Activated gamma-delta T cell treated with anti-CD3 and anti-CD28 coated beads, Interleukin-2, amount 50 U/mL, for 16 hours (primary cell): ENCODE results near the gene AP1AR.
A peak's percentile ranks its signal among the peaks of the same experiment; 100 is the strongest.
"Not testable (repeated sequence)": the region's sequence is repeated elsewhere in the genome, so short reads cannot be mapped to it uniquely, and the experiment has no call there.

Experiments
- DNase-seq: peaks from one replicate; pipeline ENCODE4 v3.0.0-alpha.2; 2020; ENCODE audit warnings: low read depth

The AP1AR gene, protein sequence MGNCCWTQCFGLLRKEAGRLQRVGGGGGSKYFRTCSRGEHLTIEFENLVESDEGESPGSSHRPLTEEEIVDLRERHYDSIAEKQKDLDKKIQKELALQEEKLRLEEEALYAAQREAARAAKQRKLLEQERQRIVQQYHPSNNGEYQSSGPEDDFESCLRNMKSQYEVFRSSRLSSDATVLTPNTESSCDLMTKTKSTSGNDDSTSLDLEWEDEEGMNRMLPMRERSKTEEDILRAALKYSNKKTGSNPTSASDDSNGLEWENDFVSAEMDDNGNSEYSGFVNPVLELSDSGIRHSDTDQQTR

DNA sequence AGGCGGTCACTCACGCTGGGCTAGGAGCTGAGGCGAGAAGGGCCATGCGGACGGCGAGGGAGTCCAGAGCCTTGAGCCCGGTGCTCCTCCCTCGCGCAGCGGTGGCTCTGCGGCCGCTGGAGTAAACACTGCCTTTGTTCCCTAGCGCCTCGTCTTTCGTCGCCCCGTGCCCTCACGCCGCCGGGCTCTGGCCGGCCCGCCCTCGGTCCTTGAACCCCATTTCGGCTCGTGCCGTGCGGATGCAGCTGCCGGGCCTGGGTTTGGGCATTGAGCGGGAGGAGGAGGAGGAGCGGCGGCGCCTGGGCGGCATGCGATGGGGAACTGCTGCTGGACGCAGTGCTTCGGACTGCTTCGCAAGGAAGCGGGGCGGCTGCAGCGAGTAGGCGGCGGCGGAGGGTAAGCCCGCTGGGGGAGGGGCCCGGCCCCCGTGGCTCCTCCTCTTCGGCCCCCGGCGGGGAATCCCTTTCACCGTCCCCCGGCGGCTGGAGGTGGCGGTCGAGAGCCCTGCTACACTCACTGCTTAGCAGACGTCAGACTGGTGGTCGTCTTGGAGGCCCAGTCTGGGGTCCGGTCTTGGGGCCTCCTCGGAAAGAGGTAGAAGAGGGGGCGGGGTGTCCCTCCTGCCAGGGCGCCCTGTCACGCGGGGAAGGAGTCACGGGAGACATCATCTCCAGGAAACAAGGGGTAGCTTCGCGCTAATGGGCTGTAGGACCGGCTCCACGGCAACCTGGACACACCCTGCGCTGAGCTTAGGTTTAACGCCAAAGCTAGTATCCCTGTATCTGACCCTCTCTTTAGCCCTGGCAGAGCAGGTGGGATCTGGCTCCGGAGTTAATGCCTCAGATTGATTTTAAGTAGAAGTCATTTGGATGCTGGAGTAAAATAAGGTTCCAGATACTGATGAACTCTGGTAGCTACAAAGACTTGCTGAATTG lies at the start of gene AP1AR:
Gene AP1AR, plus strand, starts transcription at position 9 of the 935 bp plus-strand sequence. Its CDS starts 305 bp downstream, at position 314.
- DNase-seq, result peak; percentile 71

DNA sequence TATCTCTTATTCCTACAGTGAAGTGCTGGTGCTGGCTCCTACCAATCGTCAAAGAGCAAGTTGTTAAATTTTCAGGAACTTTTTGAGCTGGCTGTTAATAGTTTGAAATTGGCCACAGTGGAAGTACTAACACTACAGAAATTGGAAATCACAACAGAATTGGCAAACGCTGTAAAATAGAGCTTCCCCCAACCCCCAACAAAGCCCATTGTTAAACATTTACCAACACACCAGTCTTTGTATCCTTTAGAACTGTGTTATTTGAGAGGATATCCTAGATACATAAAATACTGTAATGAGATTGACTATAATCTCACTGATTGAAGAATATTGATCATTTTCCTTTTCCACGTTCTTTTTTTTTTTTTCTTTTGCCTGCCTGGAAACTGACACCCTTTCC lies 49.0 kb upstream of the AP1AR start:
- no peak for DNase-seq

DNA sequence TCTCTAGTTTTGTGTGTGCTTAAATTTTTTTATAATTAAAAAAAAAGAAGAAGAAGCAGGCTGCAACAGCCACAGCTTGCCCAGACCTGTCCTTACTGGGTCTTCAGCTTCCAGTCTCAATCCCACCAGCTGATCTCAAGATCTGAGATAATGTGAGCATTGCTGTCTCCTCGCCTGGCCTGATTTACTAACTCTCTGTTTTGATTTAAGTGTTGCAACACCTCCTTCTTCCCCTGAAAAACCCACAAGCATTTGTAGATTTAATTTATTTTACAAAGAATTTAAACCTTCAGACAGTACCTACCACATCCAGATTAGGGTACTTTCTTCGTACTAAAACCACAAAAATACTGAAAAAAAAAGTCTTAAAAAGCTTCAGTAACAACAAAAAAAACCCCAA lies 48.3 kb upstream of the AP1AR start:
- DNase-seq, result no peak

DNA sequence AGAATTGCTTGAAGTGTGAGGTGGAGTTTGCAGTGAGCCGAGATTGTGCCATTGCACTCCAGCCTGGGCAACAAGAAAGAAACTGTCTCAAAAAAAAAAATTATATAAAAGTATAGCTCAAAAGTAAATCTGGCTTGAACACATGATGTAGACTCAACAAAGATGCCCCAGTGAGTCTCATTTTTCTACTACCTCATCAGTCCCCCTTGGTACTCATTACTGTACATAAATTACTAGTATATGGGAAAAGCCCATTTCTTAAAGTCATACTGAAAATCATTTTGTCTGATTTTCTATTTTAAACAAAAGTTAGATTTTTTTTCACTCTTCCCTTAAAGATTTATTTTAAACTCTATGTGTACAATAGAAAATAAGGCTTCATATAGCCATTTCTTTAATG lies 47.1 kb upstream of the AP1AR start:
- no peak for DNase-seq

DNA sequence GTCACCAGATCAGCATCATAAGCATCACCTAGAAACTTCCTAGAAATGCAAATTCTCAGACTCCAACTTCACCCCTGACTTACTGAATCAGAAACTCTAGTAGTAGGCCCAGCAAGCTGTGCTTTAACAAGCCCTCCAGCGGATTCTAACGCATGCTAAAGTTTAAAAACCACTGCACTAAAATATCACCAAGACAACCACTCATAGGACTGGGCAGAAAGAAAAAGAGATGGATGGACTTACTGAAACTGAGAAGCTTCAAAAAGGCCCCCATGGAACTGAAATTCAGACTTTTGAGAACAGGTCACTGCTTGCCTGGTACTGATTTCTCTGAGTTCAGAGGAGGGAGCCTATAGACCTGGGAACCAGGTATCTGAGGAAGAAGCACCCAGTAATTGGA lies 46.3 kb upstream of the AP1AR start:
- no peak for DNase-seq

DNA sequence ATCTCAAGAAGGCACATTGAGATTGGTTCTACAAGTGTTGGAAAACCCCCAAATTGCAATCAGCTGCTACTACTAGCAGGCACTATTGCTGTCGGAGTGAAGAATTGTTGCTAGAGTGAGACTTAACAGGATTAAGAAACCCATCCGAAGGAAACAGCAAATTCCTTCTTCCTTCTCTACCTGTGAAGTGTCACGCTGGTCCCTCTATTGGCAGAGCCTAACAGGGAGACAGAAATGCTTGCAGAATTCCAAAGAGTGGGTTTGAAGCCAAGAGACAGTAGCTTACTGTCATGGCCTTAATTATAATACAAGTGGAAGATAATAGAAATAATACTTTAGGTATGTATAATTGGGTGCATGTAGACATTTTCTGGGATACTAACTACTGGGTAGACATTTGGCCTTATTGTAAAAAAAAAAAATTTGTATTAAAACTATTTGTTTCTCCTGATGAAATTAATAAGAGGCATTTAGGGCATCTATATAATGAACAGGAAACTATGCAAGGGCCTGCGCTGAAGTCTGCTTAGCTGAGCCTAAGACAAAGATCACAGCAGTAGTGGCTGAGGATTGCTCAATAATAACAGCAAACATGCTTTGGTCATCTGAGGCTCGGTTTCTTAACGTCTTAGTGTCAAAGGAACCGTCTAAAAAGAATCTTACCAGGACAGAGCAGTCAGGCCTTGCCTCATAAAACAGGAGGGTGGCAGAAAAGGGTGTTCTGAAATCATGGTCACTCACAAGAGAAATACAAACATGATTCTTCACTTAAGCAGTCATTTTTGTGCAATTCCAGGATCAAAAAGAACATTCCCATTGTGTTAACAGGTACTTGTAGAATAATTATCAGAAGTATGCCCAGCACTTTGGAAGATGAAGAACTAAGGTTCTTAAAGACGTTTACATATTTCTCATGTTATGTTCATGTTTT lies 45.6 kb upstream of the AP1AR start:
- DNase-seq, result no peak

DNA sequence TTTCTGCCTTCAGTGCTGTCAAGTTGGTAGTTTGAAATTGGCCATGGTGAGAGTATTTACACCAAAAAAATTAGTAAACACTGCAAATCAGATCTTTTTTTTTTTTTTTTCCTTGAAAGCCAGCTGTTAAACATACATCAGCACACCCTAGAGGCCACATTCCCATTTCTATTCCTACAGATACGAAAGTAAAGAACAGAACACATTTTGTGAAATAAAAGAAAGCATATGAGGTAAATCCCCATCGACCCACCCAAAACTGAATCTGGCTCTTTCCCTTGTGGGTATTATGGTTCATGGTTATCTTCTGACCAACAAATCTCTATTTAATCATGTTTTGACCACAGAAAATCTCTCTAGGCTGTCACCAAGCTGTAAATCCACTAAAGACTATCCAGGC lies 41.8 kb upstream of the AP1AR start:
- no peak for DNase-seq

DNA sequence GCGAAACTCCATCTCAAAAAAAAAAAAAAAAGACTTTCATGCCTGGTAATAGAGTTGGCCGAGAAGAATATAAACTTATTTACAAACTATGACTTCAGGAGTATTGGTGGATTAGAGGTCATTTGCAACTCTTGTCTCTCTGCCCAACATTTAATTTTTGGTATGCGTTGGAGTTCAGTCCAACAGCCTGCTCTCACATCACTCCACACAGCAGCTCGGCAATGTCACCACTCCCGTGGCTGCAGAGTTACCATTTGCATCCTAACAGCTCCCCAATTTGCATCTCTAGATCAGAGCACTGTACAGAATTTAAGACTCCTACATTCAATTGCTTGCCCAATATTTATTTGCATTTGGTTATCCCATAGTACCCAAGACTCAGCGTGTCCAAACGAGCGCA lies 40.9 kb upstream of the AP1AR start:
- DNase-seq, result no peak

DNA sequence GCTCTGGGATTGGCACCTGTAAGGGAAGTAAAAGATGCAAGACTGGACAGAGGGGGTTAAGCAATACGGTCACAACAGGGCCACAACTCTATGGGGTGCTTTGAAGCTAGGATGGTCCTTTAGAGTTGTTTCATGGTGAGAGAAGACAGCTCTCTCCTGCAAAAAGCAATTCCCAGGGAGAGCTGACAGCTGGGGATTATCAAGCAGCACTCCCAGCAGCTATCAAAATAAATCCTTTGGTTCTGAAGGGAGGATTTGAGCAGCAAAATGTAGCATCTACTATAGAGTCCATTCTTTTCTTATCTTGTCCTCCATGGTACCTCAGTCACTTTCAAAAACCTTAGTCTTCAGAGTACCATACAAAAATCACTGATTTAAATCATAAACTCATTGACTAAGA lies 35.1 kb upstream of the AP1AR start:
- DNase-seq, result no peak

DNA sequence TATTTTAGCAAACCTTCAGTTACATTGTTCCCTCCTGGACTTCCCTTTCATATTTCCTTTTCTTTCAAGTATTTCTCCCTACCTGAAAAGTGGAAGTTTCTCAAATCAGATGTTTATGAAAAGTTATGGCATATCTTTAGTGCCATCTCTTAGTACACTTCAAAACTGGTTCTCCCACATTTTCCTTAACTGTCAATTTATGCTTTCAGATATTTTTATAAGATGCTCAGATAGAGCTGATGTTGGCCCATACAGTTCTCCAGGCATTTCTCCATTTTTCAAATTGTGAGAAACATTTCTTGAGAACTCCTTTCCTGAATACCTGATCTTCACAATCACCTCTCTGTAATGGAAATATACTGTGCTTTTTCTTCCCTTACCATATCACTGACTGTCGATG lies 32.5 kb upstream of the AP1AR start:
- no peak for DNase-seq

DNA sequence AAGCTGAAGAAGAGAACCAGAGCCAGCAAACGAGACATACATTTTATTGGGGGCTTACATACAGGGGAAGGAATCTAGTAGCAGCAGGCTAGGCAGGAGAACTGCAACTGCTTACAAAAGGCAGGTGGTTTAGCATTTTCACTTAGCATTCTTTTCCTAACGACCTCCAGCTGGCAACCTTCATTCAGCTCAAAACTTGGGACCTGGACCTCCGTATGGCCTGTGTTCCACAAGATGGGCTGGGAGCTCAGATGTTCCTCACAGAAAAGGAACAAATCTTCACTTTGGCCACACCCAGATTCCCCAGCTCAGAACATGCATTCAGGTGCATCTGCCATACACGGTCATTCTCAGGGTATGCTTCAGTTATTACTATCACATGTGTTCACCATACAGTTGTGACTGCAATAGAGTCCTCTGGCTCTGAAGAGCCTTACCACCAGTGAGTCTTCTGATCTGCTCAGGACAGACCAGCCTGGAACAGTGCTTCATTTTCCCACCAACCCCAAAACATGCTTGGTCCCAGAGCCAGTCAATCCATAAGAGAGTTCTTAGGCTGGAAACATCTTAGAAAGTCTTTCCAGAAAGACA lies 29.6 kb upstream of the AP1AR start:
- DNase-seq, result no peak

DNA sequence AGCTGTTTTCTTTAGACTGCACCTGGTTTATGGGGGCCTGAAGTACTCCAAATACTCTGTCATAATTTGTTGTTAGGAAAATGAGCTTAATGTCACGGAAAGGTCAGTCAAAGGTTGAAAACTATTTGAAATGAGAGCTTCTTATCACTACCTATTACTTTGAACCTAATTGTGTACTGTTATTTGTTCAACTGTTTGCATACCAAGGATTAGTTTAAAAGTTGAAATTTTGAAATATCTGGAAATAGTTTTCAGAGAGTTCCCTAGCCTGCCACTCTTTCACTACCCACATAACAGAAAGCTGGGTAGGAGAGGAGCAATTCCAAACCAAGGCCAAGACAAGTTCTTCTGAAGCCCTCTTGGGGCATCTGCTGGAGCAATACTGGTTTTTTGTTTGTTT lies 28.0 kb upstream of the AP1AR start:
- no peak for DNase-seq

DNA sequence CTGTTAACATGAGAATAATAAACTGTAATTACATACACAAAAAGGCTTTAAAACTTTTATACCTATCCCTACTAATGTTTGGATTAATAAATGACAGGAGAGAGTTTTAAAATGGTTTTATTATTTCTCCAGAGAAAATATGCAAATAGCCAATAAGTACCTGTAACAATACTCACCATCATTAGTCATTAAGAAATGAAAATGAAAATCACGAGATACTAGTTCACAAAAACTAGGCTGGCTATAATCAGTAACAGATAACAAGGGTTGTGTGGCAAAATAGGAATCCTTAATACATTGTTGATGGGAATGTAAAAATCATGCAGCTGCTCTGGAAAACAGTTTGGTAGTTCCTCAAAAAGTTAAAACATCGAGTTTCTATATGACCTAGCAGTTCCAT lies 25.2 kb upstream of the AP1AR start:
- no peak for DNase-seq

DNA sequence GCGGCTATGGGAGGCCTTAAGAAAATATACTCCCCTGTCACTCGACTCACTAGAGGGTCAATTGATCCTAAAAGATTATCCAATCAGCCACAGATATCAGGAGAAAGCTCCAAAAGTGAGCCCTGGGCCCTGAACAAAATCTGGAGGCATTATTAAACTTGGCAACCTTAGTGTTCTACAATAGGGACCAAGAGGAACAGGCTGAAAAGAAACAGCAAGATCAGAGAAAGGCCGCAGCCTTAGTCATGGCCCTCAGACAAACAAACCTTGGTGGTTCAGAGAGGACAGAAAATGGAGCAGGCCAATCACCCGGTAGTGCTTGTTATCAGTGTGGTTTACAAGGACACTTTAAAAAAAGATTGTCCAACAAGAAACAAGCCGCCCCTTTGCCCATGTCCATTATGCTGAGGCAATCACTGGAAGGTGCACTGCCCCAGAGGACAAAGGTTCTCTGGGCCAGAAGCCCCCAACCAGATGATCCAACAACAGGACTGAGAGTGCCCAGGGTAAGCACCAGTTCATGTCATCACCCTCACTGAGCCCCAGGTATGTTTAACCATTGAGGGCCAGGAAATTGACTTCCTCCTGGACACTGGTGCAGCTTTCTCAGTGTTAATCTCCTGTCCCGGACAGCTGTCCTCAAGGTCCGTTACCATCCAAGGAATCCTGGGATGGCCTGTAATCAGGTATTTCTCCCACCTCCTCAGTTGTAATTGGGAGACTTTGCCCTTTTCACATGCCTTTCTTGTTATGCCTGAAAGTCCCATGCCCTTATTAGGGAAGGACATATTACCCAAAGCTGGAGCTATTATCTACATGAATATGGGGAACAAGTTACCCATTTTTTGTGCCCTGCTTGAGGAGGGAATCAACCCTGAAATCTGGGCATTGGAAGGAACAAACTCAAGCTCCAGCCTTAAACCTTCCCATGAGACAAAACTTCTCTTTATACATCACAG lies 23.2 kb upstream of the AP1AR start:
- DNase-seq, result not testable (repeated sequence)

DNA sequence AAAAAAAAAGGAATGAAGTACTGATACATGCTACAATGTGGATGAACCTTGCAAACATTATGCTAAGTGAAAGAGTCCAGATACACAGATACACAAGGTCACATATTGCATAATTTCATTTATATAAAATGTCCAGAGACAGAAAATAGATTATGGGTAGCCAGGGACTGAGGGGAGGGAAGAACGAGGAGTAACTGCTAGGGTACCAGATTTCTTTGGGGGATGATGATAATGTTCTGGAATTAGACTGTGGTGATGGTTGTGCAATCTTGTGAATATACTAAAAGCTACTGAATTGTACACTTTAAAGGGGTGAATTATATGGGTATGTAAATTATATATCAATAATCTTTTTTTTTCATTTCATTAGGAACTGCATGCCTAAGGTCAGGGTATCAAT lies 20.8 kb upstream of the AP1AR start:
- DNase-seq, result no peak

DNA sequence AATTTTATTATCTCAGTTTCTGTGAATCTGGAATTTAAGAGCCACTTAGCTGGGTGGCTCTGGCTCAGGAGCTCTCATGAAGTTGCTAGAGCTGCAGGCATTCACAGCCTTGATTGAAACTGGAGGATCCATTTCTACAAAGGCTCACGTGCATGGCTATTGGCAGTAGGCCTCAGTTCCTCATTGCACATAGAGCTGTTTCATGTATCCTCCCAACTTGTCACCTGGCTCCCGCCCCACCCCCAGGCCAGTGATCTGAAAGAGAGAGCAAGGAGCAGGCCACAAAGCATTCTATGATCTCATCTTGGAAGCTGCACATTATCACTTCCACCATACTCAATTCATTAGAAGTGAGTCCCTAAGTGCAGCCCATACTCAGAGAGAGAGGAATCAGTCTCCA lies 18.5 kb upstream of the AP1AR start:
- DNase-seq, result no peak

DNA sequence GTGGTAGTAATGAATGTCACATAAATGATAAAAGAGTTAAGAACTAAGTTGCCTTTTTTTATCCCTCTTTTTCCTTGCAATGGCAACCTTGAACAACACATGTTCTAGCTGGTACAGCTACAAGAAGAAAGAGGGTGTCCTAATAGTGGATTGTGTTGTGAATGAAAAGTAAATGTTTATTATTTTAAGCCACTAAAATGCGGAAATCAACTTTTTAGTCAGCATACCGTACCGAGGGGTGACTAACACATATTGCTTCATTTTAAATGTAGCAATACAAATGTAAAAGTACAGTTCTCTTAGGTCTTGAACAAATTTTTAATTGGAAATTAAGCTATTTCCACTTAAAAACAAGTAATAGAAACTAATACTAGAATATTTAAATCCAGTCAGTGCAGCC lies 17.7 kb upstream of the AP1AR start:
- no peak for DNase-seq

DNA sequence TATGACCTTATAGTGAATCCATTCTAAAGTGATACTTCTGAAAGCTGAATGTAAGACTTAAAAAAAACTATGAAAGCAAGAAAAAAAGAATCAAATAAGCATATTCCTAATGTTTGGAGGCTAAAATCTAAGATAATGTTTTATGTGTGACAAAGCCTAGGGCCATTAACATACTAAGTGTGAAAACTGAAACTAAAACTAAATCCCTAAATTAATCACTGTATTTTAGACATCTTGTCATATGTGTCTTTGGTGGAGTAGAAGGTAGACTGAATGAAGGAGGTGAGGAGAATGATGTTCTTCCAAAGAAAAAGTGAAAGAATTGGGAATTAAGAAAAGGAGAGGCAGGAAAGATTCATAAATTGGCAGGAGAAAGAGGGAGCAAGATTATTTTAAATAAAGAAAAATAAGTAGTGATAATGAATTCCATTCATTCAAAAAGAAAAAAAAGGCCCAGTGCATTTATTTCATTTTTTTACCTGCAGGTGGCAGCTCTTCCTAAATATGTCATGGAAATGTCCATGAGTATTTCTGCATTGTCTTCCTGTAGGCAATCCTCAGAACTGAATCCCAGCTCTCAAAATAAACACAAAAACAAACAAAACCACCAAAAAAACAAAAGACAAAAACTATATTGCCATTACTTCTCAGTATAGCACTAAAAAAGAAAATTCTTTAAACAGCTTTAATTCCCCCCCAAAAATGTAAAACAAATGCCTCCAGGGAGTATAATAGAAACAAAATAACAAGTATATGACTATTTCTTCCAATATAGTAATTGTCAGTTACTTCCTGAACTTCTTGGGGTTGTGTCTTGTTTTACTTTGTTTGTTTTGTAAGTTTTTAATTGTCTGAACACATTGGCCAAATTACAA lies 17.0 kb upstream of the AP1AR start:
- DNase-seq, result no peak

DNA sequence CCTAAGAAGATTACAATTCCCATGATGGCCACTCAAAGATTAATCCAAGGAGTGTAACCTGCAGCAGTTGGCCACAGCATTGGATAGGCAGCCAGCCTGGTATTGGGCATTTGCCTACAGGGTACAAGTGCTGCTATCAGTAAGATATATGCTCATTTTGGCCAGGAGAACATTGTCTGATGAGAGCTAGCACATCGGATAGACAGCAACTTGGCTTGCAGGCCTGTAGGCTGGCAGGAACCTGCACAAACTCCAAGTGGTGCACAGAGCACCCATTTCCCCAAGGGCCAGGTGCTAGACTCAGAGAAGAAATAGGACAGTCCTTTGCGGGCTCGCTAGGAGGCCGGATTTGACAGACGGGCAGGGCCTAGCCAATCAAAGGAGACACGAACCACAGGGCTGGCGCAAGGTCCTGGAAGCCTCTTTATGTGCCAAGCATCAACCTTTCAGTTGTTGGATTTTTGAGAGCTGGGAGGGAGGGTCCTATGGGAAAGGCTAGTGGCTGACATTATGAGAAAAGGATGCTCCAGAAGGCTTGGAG lies 11.7 kb upstream of the AP1AR start:
- DNase-seq, result no peak
